HG03442 (cell line): ENCODE results near the gene CDSN.
"Not testable (repeated sequence)": the region's sequence is repeated elsewhere in the genome, so short reads cannot be mapped to it uniquely, and the experiment has no call there.

Source experiments
- ATAC-seq: cut with Tn5 transposase; IDR thresholded peaks from one replicate; pipeline ENCODE4 v1.9.1; 2021; ENCODE audit warnings: mild to moderate bottlenecking, moderate library complexity; ENCODE audit not compliant: unreplicated experiment

Gene CDSN, protein sequence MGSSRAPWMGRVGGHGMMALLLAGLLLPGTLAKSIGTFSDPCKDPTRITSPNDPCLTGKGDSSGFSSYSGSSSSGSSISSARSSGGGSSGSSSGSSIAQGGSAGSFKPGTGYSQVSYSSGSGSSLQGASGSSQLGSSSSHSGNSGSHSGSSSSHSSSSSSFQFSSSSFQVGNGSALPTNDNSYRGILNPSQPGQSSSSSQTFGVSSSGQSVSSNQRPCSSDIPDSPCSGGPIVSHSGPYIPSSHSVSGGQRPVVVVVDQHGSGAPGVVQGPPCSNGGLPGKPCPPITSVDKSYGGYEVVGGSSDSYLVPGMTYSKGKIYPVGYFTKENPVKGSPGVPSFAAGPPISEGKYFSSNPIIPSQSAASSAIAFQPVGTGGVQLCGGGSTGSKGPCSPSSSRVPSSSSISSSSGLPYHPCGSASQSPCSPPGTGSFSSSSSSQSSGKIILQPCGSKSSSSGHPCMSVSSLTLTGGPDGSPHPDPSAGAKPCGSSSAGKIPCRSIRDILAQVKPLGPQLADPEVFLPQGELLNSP

DNA sequence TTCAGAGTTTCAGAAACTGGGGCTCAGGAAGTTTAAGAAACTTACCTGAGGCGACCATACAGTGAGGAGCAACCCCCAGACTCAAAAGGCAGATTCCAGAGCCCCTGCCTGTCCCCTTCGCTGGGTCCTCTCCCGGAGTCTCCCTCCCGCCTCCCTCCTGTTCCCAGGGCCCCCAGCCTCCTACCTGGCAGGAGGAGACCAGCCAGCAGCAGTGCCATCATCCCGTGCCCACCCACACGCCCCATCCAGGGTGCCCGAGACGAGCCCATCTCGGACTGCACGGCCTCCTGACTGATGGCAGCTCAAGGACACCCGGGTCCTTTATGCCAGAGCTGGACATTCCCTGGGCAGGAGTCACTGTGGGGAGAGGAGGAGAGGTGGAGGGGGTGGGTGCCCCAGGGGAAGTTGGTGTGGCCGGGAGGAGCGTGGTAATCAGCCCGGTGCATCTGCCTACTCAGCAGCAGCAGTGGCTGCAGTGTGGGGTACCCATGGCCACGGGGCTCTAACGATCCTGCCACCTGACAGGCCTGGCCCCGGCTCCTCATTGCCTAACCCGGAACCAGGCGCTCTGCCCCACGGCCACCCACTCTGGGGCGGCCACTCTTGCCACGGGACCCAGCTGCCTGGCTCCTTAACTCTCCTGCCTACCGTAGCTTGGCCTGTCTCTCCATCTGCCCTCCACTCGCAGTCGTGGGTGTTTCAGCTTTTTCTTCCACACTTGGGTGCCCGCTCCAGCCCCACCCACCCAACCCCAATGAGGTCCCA is at the start of gene CDSN:
Gene CDSN (minus strand): TSS at position 296 of the 765 bp plus-strand sequence. CDS start 27 bp downstream, at position 269.
- no peak for ATAC-seq

DNA sequence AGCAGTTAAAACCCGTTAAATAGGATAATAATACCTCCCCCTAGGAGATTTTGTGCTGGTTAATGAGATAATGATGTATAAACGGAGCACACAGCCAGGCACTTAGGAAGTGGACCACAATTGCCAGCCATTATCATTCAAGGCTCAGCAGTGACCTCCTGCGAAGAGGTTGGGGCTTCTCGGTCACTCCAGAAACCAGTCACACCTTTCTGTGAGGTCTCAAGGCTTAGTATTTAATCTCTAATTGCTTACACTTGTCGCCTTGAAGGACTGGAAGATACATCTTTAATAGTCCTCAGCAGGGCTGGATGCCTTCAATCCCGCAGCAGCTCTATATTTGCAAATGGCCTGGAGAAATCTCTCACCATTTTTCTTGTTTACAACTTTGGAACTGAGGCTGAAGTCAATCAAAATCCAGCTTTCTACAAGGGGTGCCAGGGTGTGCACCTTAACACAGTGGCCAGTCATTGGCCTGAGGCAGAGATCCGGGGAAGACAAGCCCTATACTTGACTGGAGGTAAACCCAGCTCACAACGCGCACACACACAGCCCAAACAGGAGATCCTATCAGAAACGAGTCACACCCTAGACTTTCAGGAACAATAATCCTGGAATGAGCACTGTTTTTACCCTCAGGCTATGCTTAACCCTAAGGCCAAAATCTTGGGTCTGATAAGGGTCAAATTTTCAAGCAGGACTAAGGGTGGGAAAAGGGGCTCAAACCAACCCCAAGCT is 49.0 kb upstream of the CDSN start:
- ATAC-seq: no peak

DNA sequence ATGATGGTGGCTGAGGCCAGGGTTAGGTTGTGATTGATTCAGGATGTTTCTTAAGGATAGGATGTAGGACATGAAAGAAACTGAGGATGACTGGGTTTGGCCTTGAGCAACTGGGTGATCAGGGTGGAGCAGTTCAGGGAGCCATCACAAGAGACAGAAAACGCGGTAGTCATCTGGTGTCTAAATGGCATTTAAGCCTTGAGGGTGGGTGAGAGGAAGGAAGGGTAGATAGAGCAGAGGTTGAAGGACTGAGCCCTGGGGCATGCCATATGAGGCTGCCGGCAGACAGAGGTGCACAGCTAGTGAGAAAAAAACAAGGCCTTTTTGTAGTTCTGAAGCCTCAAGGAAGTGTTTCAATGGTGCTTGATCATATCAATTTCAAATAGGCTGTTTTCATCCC is 48.4 kb upstream of the CDSN start:
- no peak for ATAC-seq

DNA sequence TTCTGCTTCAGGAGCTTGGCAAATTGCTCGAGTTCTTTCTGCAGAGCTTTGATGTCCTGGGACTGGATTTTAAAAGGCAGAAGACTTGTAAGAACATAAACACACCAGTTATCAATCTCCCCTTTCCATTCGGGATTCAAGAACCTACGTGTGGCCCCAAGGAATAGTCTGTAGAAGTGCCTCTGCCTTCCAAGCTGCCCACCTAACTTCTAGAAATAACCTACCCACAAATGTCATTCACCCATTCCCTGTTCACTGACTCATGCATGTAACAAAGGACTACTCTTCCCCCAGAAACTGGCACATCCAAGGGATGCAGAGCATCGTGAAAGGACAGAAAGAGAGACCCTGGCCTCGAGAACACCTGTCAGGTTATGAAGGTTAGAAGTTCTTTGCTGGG is 45.7 kb upstream of the CDSN start:
- no peak for ATAC-seq

DNA sequence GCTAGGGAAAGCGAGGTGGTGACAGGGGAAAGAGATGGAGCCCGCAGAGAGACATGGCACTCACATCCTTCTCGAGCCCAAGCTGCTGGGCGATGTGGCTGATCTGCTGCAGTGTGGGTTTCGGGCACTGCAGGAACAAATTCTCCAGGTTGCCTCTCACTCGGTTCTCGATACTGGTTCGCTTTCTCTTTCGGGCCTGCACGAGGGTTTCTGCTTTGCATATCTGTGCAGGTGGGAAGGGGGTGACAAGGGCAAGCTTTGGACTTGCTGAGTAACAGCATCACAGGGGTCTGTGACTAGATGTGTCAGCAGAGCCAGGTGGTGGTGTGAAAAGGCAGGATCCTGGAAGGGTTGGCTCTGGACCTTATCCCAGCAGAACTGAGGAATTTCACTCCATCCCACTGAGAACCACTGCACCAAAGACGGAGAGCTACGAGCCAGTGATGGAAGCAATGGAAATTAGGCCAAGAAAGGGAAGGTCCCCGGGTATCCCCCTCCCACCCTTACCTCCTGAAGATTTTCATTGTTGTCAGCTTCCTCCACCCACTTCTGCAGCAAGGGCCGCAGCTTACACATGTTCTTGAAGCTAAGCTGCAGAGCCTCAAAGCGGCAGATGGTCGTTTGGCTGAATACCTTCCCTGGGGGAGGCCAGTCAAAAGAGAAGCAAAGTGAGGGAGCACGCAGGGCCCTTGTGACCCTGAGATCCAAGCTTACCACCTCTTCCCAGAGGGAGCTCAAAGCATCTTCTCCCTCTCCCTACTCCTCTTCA is 45.0 kb upstream of the CDSN start:
- ATAC-seq: peak; percentile 72

DNA sequence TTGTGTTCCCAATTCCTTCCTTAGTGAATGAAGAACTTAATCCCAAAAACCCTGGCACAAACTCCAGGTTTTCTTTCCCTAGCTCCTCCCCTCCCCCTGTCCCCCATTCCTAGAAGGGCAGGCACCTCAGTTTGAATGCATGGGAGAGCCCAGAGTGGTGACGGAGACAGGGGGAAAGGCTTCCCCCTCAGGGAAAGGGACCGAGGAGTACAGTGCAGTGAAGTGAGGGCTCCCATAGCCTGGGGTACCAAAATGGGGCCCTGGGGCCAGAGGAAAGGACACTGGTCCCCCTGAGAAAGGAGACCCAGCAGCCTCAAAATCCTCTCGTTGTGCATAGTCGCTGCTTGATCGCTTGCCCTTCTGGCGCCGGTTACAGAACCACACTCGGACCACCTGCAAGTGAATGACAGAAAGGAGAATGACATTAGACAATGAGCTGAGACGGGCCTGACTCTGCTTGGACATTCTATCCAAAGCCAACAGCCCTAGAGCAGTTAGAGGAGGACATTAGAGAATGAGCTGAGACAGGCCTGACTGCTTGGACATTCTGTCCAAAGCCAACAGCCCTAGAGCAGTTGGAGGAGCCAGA is 44.3 kb upstream of the CDSN start:
- ATAC-seq: not testable (repeated sequence)

DNA sequence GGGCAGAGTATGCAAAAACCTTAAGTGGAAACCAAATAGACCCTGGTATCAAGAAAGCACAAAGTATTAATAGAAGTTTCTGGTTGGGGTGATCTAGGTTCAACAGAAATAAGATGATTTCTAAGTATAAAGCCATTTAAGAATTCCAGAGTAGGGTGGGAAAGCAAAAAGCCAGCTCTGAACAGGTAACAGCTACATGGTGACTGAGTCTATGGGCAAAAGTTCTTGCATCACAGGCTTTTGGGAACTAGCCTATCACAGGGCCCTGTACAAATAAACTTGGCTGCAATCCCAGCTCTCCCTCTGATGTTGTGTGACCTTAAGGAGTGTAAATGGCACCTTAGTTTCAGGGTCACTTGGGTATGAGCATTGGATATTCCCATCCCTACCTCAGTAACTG is 43.7 kb upstream of the CDSN start:
- no peak for ATAC-seq

DNA sequence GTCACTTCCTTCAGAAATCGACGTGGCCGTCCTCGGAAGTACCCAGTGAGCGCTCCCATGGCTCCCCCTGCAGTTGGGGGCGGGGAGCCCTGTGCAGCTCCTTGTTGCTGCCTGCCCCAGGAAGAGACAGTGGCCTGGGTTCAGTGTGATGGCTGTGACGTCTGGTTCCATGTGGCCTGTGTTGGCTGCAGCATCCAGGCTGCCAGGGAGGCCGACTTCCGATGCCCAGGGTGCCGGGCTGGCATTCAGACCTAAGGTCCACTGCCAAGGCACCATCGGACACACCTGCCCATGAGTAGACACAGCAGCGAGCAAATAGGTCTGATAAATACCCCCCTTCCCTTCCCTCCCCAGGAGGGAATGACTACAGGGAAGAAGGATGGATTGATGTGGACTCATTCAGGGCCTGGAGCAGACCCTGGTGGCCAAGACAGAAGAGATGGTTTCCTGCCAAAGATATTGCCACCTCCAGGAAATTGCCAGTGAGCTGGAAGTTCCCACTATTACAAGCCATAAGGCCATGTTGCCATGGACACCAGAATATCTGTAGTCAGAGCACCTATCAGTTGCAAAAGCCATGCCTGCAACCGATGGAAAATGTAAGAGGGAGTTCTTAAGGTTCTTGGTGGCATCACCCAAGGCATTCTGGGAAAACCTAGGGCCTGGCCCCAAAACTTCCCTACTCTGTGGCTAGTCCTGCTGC is 42.4 kb upstream of the CDSN start:
- no peak for ATAC-seq

DNA sequence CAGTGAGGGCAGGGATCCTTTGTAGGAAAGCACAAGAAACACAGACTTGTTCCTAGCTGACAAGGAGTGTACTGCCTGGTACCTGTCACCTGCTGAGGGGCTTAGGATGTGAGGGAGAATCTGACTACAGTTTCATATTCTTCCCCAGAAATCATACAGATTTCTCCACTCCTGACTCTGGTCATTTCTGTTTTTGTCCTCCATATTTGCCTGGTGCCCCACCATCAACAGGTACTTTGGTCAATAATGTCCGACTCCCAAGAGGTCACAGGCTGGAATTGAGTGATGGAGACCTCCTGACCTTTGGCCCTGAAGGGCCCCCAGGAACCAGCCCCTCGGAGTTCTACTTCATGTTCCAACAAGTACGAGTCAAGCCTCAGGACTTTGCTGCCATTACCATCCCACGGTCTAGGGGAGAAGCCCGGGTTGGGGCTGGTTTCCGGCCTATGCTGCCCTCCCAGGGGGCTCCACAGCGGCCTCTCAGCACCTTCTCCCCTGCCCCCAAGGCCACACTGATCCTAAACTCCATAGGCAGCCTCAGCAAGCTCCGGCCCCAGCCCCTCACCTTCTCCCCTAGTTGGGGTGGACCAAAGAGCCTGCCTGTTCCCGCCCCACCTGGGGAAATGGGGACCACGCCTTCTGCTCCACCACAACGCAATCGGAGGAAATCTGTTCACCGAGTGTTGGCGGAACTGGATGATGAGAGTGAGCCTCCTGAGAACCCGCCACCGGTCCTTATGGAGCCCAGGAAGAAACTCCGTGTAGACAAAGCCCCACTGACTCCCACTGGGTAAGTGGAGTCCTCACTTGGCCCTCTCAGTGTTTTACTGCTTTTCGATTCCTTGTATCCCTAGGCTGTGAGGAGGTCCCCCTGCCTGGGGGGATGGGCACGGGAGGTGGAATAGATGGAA is 41.2 kb upstream of the CDSN start:
- no peak for ATAC-seq

DNA sequence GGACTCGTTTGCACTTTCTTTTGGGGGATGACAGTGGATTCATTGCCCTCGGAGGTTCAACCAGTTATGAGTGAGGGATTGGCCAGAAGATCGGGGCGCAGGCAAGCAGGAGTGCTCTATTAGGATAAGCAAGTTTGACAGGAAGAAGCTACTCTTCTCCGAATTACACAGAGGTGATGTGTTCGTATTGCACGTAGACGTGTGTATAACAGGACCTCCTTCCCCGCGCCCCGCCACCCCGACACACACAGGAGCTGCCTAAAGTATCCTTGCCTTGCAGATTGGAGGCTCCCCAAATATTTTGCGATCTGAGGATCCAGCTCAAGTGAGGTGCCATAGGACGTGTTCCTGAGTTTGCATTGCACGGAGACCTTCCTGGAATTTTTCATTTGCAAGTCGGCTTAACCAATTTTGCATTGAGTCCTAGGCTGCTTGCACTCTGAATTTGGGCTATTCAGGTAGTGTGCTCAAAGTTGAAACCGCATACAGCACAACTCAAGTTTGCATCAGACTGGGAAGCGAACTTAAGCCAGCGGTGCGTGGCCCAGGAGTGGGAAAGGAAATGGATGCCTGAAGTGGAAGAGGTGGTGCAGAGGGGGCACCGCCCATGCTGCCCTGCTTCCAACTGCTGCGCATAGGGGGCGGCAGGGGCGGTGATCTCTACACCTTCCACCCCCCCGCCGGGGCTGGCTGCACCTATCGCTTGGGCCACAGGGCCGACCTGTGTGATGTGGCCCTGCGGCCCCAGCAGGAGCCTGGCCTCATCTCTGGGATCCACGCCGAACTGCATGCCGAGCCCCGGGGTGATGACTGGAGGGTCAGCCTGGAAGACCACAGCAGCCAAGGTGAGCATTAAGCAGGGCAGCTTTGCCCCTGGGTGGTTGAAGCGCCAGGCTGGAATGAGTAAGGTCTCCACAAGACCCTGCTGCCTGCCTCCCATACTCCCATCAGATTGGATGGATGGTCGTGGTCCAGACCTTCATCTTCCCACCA is 38.9 kb upstream of the CDSN start:
- ATAC-seq: no peak

DNA sequence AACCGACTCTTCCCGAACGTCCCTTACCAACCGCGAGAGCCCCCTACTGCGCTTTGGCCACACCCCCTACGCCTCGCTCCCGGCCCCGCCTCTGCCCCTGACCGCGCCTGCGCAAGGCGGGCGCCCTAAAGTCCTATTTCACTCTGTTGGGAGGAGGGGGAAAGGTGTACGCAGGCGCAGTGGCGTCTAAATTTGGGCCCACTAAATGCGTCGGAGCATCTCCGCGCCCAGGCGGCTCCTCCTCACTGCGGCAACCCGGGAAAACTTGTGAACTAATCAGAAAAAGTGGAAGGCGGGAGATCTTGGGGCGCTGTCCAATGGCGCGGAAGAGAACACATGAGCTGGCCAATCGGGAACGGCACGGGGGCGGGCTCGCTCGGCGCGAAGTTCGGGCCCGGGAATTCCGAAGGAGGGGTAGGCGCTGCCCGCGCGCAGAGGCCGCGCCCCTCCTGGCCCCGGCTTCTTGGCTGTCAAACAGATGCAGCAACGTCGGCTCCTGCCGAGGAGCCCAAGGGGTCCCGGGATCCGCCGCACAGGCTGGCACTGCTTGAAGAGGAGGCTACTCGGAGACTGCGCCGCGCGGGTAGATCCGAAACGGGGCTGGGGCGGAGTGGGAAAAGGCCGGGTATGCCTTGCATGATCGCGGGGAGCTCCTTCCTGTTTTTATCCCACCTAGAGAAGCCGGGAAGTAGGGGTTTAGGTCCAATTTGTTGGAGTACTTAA is 38.1 kb upstream of the CDSN start, which contains the start of gene TCF19:
Gene TCF19 (plus strand): TSS at position 450 of the 723 bp plus-strand sequence. CDS start 881 bp downstream, outside the sequence.
- peak; percentile 84 for ATAC-seq

DNA sequence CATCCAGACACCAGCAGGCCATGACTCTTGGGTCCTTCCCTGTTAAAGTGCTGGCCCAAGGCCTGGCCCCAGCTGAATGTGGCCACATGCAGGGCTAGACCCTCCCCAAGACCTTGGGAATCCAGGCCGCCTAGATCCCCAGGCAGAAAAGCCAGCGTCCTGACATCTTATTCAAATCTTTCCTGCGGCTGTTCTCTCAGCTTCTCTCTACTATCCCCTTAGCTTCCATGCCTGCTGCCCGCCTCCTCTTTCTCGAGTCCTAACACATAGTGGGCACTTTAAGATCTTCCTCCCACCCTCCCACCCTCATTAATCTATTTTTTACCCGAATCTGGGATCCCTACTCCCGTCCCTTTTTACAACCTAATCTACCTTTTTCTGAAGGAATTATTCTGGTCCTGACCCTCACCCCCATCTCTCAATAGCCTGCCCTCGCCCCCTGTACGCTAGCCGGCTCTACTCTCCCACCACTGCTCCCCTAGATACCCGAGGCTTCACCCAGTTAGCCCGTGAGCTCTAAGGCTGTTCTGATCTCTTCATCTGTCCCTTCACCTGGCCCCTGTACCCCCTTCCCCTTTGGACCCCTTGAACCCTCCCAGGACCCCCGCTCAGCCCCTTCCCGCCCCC is 37.4 kb upstream of the CDSN start, which contains the start of gene CCHCR1:
Gene CCHCR1 (minus strand): TSS at position 290 of the 627 bp plus-strand sequence. CDS start 202 bp downstream, at position 88.
- no peak for ATAC-seq

DNA sequence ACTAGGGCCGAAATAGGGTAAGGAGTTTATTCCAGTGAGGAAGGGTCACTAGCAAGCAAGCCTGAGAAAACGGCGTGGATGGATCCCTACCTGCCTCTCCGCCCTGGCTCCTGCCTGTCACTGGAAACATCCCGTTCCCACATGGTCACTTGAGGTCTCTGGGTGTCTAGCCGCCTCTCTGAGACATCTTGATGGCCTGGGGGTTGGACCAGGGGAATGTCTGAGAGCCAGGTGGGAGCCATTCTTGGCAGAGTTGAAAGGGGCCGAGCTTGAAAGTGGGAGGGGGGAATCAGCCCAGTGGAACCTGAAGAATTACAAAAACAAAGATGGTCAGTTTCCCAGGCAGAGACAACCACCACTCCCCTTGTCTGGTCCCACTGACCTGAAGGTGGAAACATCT is 36.4 kb upstream of the CDSN start:
- ATAC-seq: no peak

DNA sequence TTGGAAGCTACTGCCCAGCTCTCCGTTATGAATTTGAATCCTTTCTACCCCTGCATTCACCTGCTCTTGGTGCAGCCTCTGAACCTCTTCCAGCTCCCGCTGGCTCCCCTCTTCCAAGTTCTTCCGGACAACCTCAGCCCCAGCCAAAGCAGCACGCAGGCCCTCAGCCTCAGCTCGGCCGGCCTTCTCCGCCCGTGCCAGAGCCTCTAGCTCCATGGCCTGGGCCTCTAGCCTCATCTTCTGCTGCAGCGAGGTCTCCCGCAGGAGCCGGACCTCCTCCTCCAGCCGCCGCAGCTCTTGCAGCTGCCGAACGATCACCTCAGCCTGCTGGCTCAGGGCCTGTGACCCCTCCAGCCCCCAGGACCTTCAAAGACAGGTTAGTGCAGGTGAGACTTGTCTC is 34.2 kb upstream of the CDSN start:
- ATAC-seq: no peak

DNA sequence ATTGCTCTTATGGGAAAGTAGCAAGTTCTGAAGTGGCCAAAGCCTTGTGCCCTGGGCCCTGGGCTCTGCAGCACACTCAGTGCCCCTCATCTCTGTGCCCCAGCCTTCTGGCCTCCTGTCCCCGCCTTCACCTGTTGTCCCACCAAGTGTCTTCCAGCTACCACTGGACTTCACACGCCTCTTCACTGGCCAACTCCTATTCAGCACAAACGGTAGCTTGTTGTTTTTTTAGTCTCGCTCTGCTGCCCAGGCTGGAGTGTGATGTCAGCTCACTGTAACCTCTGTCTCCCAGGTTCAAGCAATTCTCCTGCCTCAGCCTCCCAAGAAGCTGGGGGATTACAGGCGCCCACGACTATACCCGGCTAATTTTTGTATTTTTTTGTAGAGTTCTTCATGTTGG is 32.5 kb upstream of the CDSN start:
- no peak for ATAC-seq
